Measurements from ENCODE around the gene FER.

DNA sequence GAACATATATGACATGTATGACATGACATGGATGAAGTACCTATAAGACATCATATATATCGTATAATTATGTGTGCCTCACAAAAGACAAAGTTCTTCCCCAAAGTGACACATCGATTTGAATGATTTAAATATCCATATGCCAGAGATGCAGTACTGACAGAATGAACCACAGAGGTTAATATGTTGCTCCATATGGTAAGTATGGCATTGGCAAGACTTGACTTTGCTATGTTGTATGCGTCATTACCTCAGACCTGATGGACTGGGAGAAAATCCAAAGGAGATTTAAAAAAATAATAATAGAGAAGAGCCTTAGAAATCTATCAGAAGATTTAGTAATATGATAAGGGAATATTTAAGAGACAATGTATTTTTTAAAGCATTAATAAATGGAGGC, 398.9 kb downstream of the FER start:
- TF ChIP-seq POLR2A (IDR thresholded peaks at IDR 0.05), result no peak
- TF ChIP-seq, protein P1, sequence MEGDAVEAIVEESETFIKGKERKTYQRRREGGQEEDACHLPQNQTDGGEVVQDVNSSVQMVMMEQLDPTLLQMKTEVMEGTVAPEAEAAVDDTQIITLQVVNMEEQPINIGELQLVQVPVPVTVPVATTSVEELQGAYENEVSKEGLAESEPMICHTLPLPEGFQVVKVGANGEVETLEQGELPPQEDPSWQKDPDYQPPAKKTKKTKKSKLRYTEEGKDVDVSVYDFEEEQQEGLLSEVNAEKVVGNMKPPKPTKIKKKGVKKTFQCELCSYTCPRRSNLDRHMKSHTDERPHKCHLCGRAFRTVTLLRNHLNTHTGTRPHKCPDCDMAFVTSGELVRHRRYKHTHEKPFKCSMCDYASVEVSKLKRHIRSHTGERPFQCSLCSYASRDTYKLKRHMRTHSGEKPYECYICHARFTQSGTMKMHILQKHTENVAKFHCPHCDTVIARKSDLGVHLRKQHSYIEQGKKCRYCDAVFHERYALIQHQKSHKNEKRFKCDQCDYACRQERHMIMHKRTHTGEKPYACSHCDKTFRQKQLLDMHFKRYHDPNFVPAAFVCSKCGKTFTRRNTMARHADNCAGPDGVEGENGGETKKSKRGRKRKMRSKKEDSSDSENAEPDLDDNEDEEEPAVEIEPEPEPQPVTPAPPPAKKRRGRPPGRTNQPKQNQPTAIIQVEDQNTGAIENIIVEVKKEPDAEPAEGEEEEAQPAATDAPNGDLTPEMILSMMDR (IDR thresholded peaks at IDR 0.05), result no peak
- TF ChIP-seq POLR2AphosphoS5 (IDR thresholded peaks at IDR 0.05), result no peak
